Aorta (tissue), 5 donors: ENCODE measurements around the gene LRRFIP1. TPM values are rescaled to one million over a fixed set of nuclear protein-coding genes. Genes with fewer than 3 reads are reported as not detected.
A peak's percentile ranks its signal among the peaks of the same experiment; 100 is the strongest.
"Not testable (repeated sequence)": the region's sequence is repeated elsewhere in the genome, so short reads cannot be mapped to it uniquely, and the experiment has no call there.

Experiments used
- ATAC-seq: fragments of 200-7000 bp; cut with Tn5 transposase; one replicate; pipeline ENCODE4 v1.9.1; 2022; ENCODE audit warnings: moderate library complexity; ENCODE audit not compliant: low FRiP score
- DNase-seq, 2 donors: peaks; one replicate each; pipeline ENCODE4 v3.0.0-alpha.2; 2020
- H3K27ac ChIP-seq, 2 donors: one replicate each; pipeline ENCODE4 v1.5.1; 2013; ENCODE audit warnings: low read length in 2 of 2, mild to moderate bottlenecking in 2 of 2, moderate library complexity in 2 of 2, control low read depth in 1 of 2, inconsistent platforms in 1 of 2, low read depth in 1 of 2
- H3K27me3 ChIP-seq, 2 donors: one replicate each; pipeline ENCODE4 v1.6.1; 2013; ENCODE audit warnings: control low read depth in 1 of 2, low read length in 1 of 2, mild to moderate bottlenecking in 1 of 2, moderate library complexity in 1 of 2; ENCODE audit not compliant: insufficient read depth in 2 of 2, control insufficient read depth in 1 of 2
- H3K36me3 ChIP-seq, 2 donors: one replicate each; pipeline ENCODE4 v1.6.1; 2013; ENCODE audit warnings: control low read depth in 1 of 2, low read length in 1 of 2, mild to moderate bottlenecking in 1 of 2; ENCODE audit not compliant: insufficient read depth in 2 of 2, control insufficient read depth in 1 of 2
- H3K4me1 ChIP-seq, 2 donors: one replicate each; pipeline ENCODE4 v1.6.1; 2013; ENCODE audit warnings: low read length in 2 of 2, control low read depth in 1 of 2, mild to moderate bottlenecking in 1 of 2, moderate library complexity in 1 of 2; ENCODE audit not compliant: insufficient read depth in 2 of 2, control insufficient read depth in 1 of 2
- H3K4me3 ChIP-seq, 2 donors: one replicate each; pipeline ENCODE4 v1.5.1; 2013; ENCODE audit warnings: low read length in 2 of 2, control low read depth in 1 of 2, mild to moderate bottlenecking in 1 of 2
- H3K9me3 ChIP-seq: one replicate; pipeline ENCODE4 v1.6.1; 2013; ENCODE audit warnings: mild to moderate bottlenecking, low read length; ENCODE audit not compliant: control insufficient read depth
- WGBS, 2 donors: extraction: QIAGEN DNeasy Blood & Tissue Kit; methylation state at CpG; one replicate each; pipeline ENCODE4 v1.1.7; 2013; 5-methylcytosine and 5-hydroxymethylcytosine counted together
- intact Hi-C, 2 donors: fragments of 100-400 bp; cut with DNase I; formaldehyde crosslinking; loops; one replicate each; pipeline versions ENCODE4 v1.14.2 to v1.15.0; 2022
- polyA plus RNA-seq, 2 donors: library from polyadenylated mRNA; stranded (reverse); fragments of 200-250 nt; gene quantifications; one replicate each; pipeline ENCODE4 v1.2.3, GENCODE V29; 2013
- total RNA-seq, 2 donors: library from RNA; stranded (reverse); fragmentation: NEBNext Ultra II Directional; extraction: Animal tissue kit (Norgen Biotek cat#: 25700); gene quantifications; one replicate each; pipeline ENCODE4 v1.2.1, GENCODE V29; 2021
- donor health status: healthy with polysubstance abuse.
- donor health status: Bipolar disorder and iron deficiency.
- donor health status: DM: no; HTN: no; CAD: no.
- donor health status: DM: no; HTN: no; CAD: no.
- donor health status: DM: yes; HTN: yes; CAD: no.

The LRRFIP1 gene
- total and polyA plus RNA-seq, 4 donors: 100 to 348 (median 169) TPM

- H3K27me3 ChIP-seq: no peaks in the 10 kb centered on the region
- ATAC-seq (no peak), DNase-seq (peak in 1 of 2 donors; percentile 59)
- H3K9me3 ChIP-seq: no peaks in the 10 kb centered on the region
- no peak overlapping the region for H3K4me3 ChIP-seq
- H3K27ac ChIP-seq: peak overlapping the region; percentile 36 to 93
- H3K4me1 ChIP-seq: peaks cover 0 to 7% of the 10 kb centered on the region in 2 donors
- intact Hi-C loops: no loop called here
- WGBS, 2 donors: 59 to 60% methylated on average over 8 of the region's 8 CpGs
- H3K36me3 ChIP-seq: peaks cover 0 to 8% of the 10 kb centered on the region in 2 donors
These were observed 138.5 kb downstream of the LRRFIP1 start for GRCh38 chr2:237765875-237766274.

- intact Hi-C loops: no loop called here
- Histone ChIP-seq H3K27ac (peak overlapping the region; percentile 36 to 93), H3K27me3 (no peaks in the 10 kb centered on the region), H3K4me1 (peaks cover 0 to 7% of the 10 kb centered on the region in 2 donors), H3K36me3 (peaks cover 0 to 8% of the 10 kb centered on the region in 2 donors), H3K4me3 (no peak overlapping the region), H3K9me3 (no peaks in the 10 kb centered on the region)
- DNase-seq (peak in 1 of 2 donors; percentile 69), ATAC-seq (no peak)
- 6 to 10% methylated on average over 2 of the region's 2 CpGs for WGBS, 2 donors
These were observed 139.0 kb downstream of the LRRFIP1 start for GRCh38 chr2:237766340-237766739.

GRCh38 chr2:237772513-237772912 lies 145.1 kb downstream of the LRRFIP1 start:
- intact Hi-C loops: no loop called here
- WGBS, 2 donors: 15 to 20% methylated on average over 3 of the region's 3 CpGs
- Histone ChIP-seq H3K4me1 (no peaks in the 10 kb centered on the region), H3K27ac (peak overlapping the region in 1 of 2 donors; percentile 25), H3K36me3 (peaks cover 0 to 6% of the 10 kb centered on the region in 2 donors), H3K9me3 (no peaks in the 10 kb centered on the region), H3K4me3 (no peak overlapping the region), H3K27me3 (no peaks in the 10 kb centered on the region)
- no peak for DNase-seq
- no peak for ATAC-seq

GRCh38 chr2:237773826-237774225 lies 146.4 kb downstream of the LRRFIP1 start:
- Histone ChIP-seq H3K27me3 (no peaks in the 10 kb centered on the region), H3K36me3 (peaks cover 0 to 8% of the 10 kb centered on the region in 2 donors), H3K27ac (peak overlapping the region in 1 of 2 donors; percentile 57), H3K9me3 (no peaks in the 10 kb centered on the region), H3K4me1 (no peaks in the 10 kb centered on the region), H3K4me3 (no peak overlapping the region)
- ATAC-seq (no peak), DNase-seq (no peak)
- intact Hi-C loops: no loop called here
- 52 to 61% methylated on average over 15 of the region's 15 CpGs for WGBS, 2 donors

- peak; percentile 45 for ATAC-seq
- DNase-seq: no peak
- H3K27me3 ChIP-seq: no peaks in the 10 kb centered on the region
- WGBS, 2 donors: 67 to 69% methylated on average over 13 of the region's 13 CpGs
- H3K4me1 ChIP-seq: no peaks in the 10 kb centered on the region
- intact Hi-C loops: no loop called here
- H3K9me3 ChIP-seq: no peaks in the 10 kb centered on the region
- no peak overlapping the region for H3K27ac ChIP-seq
- H3K4me3 ChIP-seq: no peak overlapping the region
- H3K36me3 ChIP-seq: peaks cover 6 to 8% of the 10 kb centered on the region in 2 donors
These were observed 147.6 kb downstream of the LRRFIP1 start for GRCh38 chr2:237774811-237775553.

GRCh38 chr2:237779521-237779920 lies 152.1 kb downstream of the LRRFIP1 start:
- no peaks in the 10 kb centered on the region for H3K9me3 ChIP-seq
- 94 to 95% methylated on average over 14 of the region's 14 CpGs for WGBS, 2 donors
- peaks cover 6 to 10% of the 10 kb centered on the region in 2 donors for H3K36me3 ChIP-seq
- intact Hi-C loops: no loop called here
- H3K4me1 ChIP-seq: no peaks in the 10 kb centered on the region
- no peaks in the 10 kb centered on the region for H3K27me3 ChIP-seq
- DNase-seq (no peak), ATAC-seq (no peak)
- H3K4me3 ChIP-seq: no peak overlapping the region
- no peak overlapping the region for H3K27ac ChIP-seq

GRCh38 chr2:237782181-237782580 lies 154.8 kb downstream of the LRRFIP1 start:
- ATAC-seq (no peak), DNase-seq (no peak)
- H3K36me3 ChIP-seq: peaks cover 6 to 8% of the 10 kb centered on the region in 2 donors
- no peaks in the 10 kb centered on the region for H3K27me3 ChIP-seq
- H3K4me1 ChIP-seq: no peaks in the 10 kb centered on the region
- intact Hi-C loops: no loop called here
- 75% methylated on average over 7 of the region's 7 CpGs for WGBS, 2 donors
- H3K4me3 ChIP-seq: no peak overlapping the region
- peaks cover 2% of the 10 kb centered on the region for H3K9me3 ChIP-seq
- no peak overlapping the region for H3K27ac ChIP-seq

- ATAC-seq, H3K9me3 ChIP-seq, H3K36me3 ChIP-seq, DNase-seq, intact Hi-C loops, H3K27ac ChIP-seq, H3K4me1 ChIP-seq, H3K27me3 ChIP-seq, H3K4me3 ChIP-seq: not testable (repeated sequence)
- WGBS, 2 donors: 92 to 96% methylated on average over 2 of the region's 5 CpGs
These were observed 156.3 kb downstream of the LRRFIP1 start for GRCh38 chr2:237783678-237784077.

GRCh38 chr2:237786936-237787335 lies 159.5 kb downstream of the LRRFIP1 start:
- Histone ChIP-seq H3K27ac (no peak overlapping the region), H3K4me1 (no peaks in the 10 kb centered on the region), H3K36me3 (no peaks in the 10 kb centered on the region), H3K27me3 (no peaks in the 10 kb centered on the region), H3K9me3 (peaks cover 2% of the 10 kb centered on the region), H3K4me3 (no peak overlapping the region)
- 98 to 99% methylated on average over 4 of the region's 4 CpGs for WGBS, 2 donors
- DNase-seq: no peak
- intact Hi-C loops: no loop called here
- no peak for ATAC-seq
